OCI-LY1 (cell line): ENCODE results near the gene ST3GAL4.

ENCODE experiments used
- CTCF ChIP-seq: fragments of 200-600 bp; sonication (generic), shearing (Covaris generic); IDR thresholded peaks from 2 replicates; pipeline ENCODE4 v1.5.1; 2017; ENCODE audit warnings: mild to moderate bottlenecking, antibody characterized with exemption, low read length, moderate library complexity, mixed read lengths
- EZH2 ChIP-seq: fragments of 200-600 bp; sonication (generic), shearing (Covaris generic); IDR thresholded peaks from 2 replicates; pipeline ENCODE4 v1.8.0; 2017; ENCODE audit warnings: borderline replicate concordance, mixed run types, mild to moderate bottlenecking, antibody characterized with exemption, low read length, moderate library complexity, mixed read lengths

GRCh38 chr11:126313826-126314225 is 41.7 kb upstream of the ST3GAL4 start:
- TF ChIP-seq EZH2 (no peak), CTCF (no peak)
